Naive thymus-derived CD4-positive, alpha-beta T cell (primary cell): ENCODE results near the gene NPY5R. TPM values are rescaled to one million over a fixed set of nuclear protein-coding genes. Genes with fewer than 3 reads are reported as not detected.

Source experiments
- ATAC-seq: fragments of 150-1000 bp; cut with Tn5 transposase; 2 replicates; pipeline ENCODE4 v1.10.0; 2021; ENCODE audit warnings: mild to moderate bottlenecking, moderate library complexity
- CTCF ChIA-PET: fragments of 350-600 bp; sonication (Branson Sonifier 250); formaldehyde crosslinking; loops from one replicate; lab custom pipeline; 2021; ENCODE audit warnings: antibody characterized with exemption; lab: Charles Lee
- POLR2A ChIA-PET: fragments of 350-600 bp; sonication (Branson Sonifier 250); formaldehyde crosslinking; loops from one replicate; lab custom pipeline; 2021; ENCODE audit warnings: antibody characterized with exemption, inconsistent platforms; lab: Charles Lee
- DNase-seq, 9 donors: peaks; one replicate each; pipeline versions ENCODE4 v3.0.0 to v3.0.0-alpha.2; 2020 to 2022; ENCODE audit warnings: mixed read lengths in 1 of 9
- H3K27ac ChIP-seq: one replicate; pipeline ENCODE4 v1.7.0; 2013; ENCODE audit warnings: mild to moderate bottlenecking, low read depth, low read length, moderate library complexity
- H3K27me3 ChIP-seq, 2 donors: one replicate each; pipeline ENCODE4 v1.7.0; 2013; ENCODE audit warnings: low read length in 2 of 2, mild to moderate bottlenecking in 2 of 2, moderate library complexity in 2 of 2; ENCODE audit not compliant: control insufficient read depth in 2 of 2, insufficient read depth in 2 of 2
- H3K36me3 ChIP-seq, 3 experiments: 1 replicate in 2 of 3; 2 replicates in 1 of 3; pipeline ENCODE4 v1.7.0; 2013; ENCODE audit warnings: low read length in 3 of 3, mild to moderate bottlenecking in 3 of 3, moderate library complexity in 1 of 3; ENCODE audit not compliant: insufficient read depth in 3 of 3, control insufficient read depth in 2 of 3
- H3K4me1 ChIP-seq, 2 donors: one replicate each; pipeline ENCODE4 v1.7.0; 2013; ENCODE audit warnings: low read length in 2 of 2, mild to moderate bottlenecking in 2 of 2, moderate library complexity in 1 of 2; ENCODE audit not compliant: control insufficient read depth in 2 of 2, insufficient read depth in 2 of 2
- H3K4me3 ChIP-seq: 2 replicates; pipeline ENCODE4 v1.7.0; 2013; ENCODE audit warnings: mild to moderate bottlenecking, low read length
- H3K9me3 ChIP-seq, 3 experiments: 1 replicate in 2 of 3; 2 replicates in 1 of 3; pipeline ENCODE4 v1.7.0; 2013; ENCODE audit warnings: low read length in 3 of 3; ENCODE audit not compliant: control insufficient read depth in 2 of 3
- H3K27ac Mint-ChIP-seq, 9 donors: one replicate each; pipeline ENCODE4 v1.8.0; 2020 to 2022; ENCODE audit warnings: mixed read lengths in 9 of 9, mild to moderate bottlenecking in 8 of 9, moderate library complexity in 5 of 9, inconsistent platforms in 2 of 9
- H3K27me3 Mint-ChIP-seq, 5 donors: one replicate each; pipeline ENCODE4 v1.8.0; 2021 to 2022; ENCODE audit warnings: mixed read lengths in 5 of 5, mild to moderate bottlenecking in 1 of 5
- H3K36me3 Mint-ChIP-seq, 5 donors: one replicate each; pipeline ENCODE4 v1.8.0; 2020 to 2022; ENCODE audit warnings: mixed read lengths in 5 of 5, mild to moderate bottlenecking in 3 of 5, inconsistent platforms in 1 of 5
- H3K4me1 Mint-ChIP-seq, 7 donors: one replicate each; pipeline ENCODE4 v1.8.0; 2020 to 2022; ENCODE audit warnings: mixed read lengths in 7 of 7, mild to moderate bottlenecking in 3 of 7, inconsistent platforms in 1 of 7
- H3K4me3 Mint-ChIP-seq, 10 donors: one replicate each; pipeline ENCODE4 v1.8.0; 2020 to 2022; ENCODE audit warnings: mild to moderate bottlenecking in 10 of 10, mixed read lengths in 10 of 10, moderate library complexity in 6 of 10, inconsistent platforms in 2 of 10
- H3K9me3 Mint-ChIP-seq, 11 donors: one replicate each; pipeline ENCODE4 v1.8.0; 2020 to 2022; ENCODE audit warnings: mixed read lengths in 11 of 11, mild to moderate bottlenecking in 4 of 11, inconsistent platforms in 1 of 11, moderate library complexity in 1 of 11
- intact Hi-C, 2 donors: fragments of 100-400 bp; cut with micrococcal nuclease; formaldehyde crosslinking; loops; one replicate each; pipeline ENCODE4 v1.15.1; 2023
- polyA plus RNA-seq, 2 donors: library from polyadenylated mRNA; unstranded; fragments of 300-500 nt; fragmentation: Illumina TruSeq; gene quantifications; one replicate each; pipeline ENCODE4 v1.2.3, GENCODE V29; 2021
- total RNA-seq, 6 experiments: library from RNA in 5 of 6; stranded (reverse) in 5 of 6; gene quantifications; 1 replicate in 5 of 6; 2 replicates in 1 of 6; pipeline ENCODE4 v1.2.3 and lab custom pipeline; 2021 to 2026

Gene NPY5R
- total and polyA plus RNA-seq, 7 experiments from 2014 or later = not detected

- ChIA-PET POLR2A (no interaction called here), CTCF (no interaction called here)
- H3K27ac ChIP-seq = no peak overlapping the region
- Mint-ChIP-seq H3K9me3 (peaks cover 0 to 3% (median 0%) of the 10 kb centered on the region in 11 donors), H3K36me3 (no peaks in the 10 kb centered on the region), H3K27me3 (peaks cover 0 to 25% (median 9%) of the 10 kb centered on the region in 5 donors), H3K4me3 (no peak overlapping the region), H3K4me1 (no peaks in the 10 kb centered on the region), H3K27ac (no peak overlapping the region)
- no peaks in the 10 kb centered on the region for H3K36me3 ChIP-seq
- H3K4me1 ChIP-seq = no peaks in the 10 kb centered on the region
- no peak for ATAC-seq
- H3K4me3 ChIP-seq = no peak overlapping the region
- intact Hi-C loops = no loop called here
- DNase-seq = no peak
- H3K27me3 ChIP-seq = no peaks in the 10 kb centered on the region
- no peaks in the 10 kb centered on the region for H3K9me3 ChIP-seq
Observed at GRCh38 chr4:163395055-163395454, 51.4 kb downstream of the NPY5R start.

GRCh38 chr4:163395758-163396157, 52.1 kb downstream of the NPY5R start:
- no peaks in the 10 kb centered on the region for H3K4me1 Mint-ChIP-seq
- Histone ChIP-seq H3K9me3 (no peaks in the 10 kb centered on the region), H3K36me3 (no peaks in the 10 kb centered on the region), H3K27me3 (no peaks in the 10 kb centered on the region), H3K4me1 (no peaks in the 10 kb centered on the region), H3K4me3 (no peak overlapping the region), H3K27ac (no peak overlapping the region)
- peaks cover 0 to 3% (median 0%) of the 10 kb centered on the region in 11 donors for H3K9me3 Mint-ChIP-seq
- no peak overlapping the region for H3K27ac Mint-ChIP-seq
- H3K27me3 Mint-ChIP-seq = peaks cover 0 to 25% (median 7%) of the 10 kb centered on the region in 5 donors
- CTCF ChIA-PET = no interaction called here
- ATAC-seq (no peak), DNase-seq (no peak)
- POLR2A ChIA-PET = no interaction called here
- intact Hi-C loops = no loop called here
- no peak overlapping the region for H3K4me3 Mint-ChIP-seq
- H3K36me3 Mint-ChIP-seq = no peaks in the 10 kb centered on the region

GRCh38 chr4:163398238-163398637, 54.5 kb downstream of the NPY5R start:
- H3K27ac Mint-ChIP-seq = no peak overlapping the region
- ATAC-seq (no peak), DNase-seq (no peak)
- CTCF ChIA-PET = no interaction called here
- Histone ChIP-seq H3K4me1 (no peaks in the 10 kb centered on the region), H3K4me3 (no peak overlapping the region), H3K27me3 (no peaks in the 10 kb centered on the region), H3K27ac (no peak overlapping the region), H3K36me3 (no peaks in the 10 kb centered on the region), H3K9me3 (no peaks in the 10 kb centered on the region)
- H3K27me3 Mint-ChIP-seq = peaks cover 0 to 12% (median 5%) of the 10 kb centered on the region in 5 donors
- H3K4me3 Mint-ChIP-seq = no peak overlapping the region
- POLR2A ChIA-PET = no interaction called here
- no peaks in the 10 kb centered on the region for H3K4me1 Mint-ChIP-seq
- intact Hi-C loops = no loop called here
- peaks cover 0 to 3% (median 0%) of the 10 kb centered on the region in 11 donors for H3K9me3 Mint-ChIP-seq
- H3K36me3 Mint-ChIP-seq = no peaks in the 10 kb centered on the region

- Mint-ChIP-seq H3K36me3 (no peaks in the 10 kb centered on the region), H3K9me3 (peaks cover 0 to 3% (median 0%) of the 10 kb centered on the region in 11 donors), H3K27ac (no peak overlapping the region), H3K4me3 (no peak overlapping the region), H3K27me3 (peaks cover 0 to 21% (median 8%) of the 10 kb centered on the region in 5 donors), H3K4me1 (no peaks in the 10 kb centered on the region)
- Histone ChIP-seq H3K27me3 (no peaks in the 10 kb centered on the region), H3K4me3 (no peak overlapping the region), H3K4me1 (no peaks in the 10 kb centered on the region), H3K36me3 (no peaks in the 10 kb centered on the region), H3K9me3 (no peaks in the 10 kb centered on the region), H3K27ac (no peak overlapping the region)
- DNase-seq = no peak
- no peak for ATAC-seq
- CTCF ChIA-PET = no interaction called here
- intact Hi-C loops = no loop called here
- POLR2A ChIA-PET = no interaction called here
Observed at GRCh38 chr4:163400911-163401310, 57.2 kb downstream of the NPY5R start.

Other genes with a start within 250 kb of the NPY5R start
- gene NAF1, start 177.0 kb upstream of the NPY5R start, total RNA-seq = 10 to 100 TPM; 21.2 to 49.5 (median 23.9) TPM
- 1 to 10 TPM; 3.3 to 4.3 TPM for gene NAF1, start 177.0 kb upstream of the NPY5R start, polyA plus RNA-seq
- not detected for gene NPY1R, start 11.3 kb upstream of the NPY5R start, total RNA-seq
- gene NPY1R, start 11.3 kb upstream of the NPY5R start, polyA plus RNA-seq = not detected
- gene TKTL2, start 129.9 kb downstream of the NPY5R start, total RNA-seq = under 1 TPM in 1 of 5 experiments, not detected in 4; 0.32 TPM
- not detected for gene TKTL2, start 129.9 kb downstream of the NPY5R start, polyA plus RNA-seq
- gene TMA16, start 150.8 kb downstream of the NPY5R start, total RNA-seq = 10 to 100 TPM; 10.5 to 38.7 (median 20.7) TPM
- gene TMA16, start 150.8 kb downstream of the NPY5R start, polyA plus RNA-seq = 10 to 100 TPM; 10.1 to 13.4 TPM